ENCODE data around the gene MYO5B.
A peak's percentile ranks its signal among the peaks of the same experiment; 100 is the strongest.
"Not testable (repeated sequence)": the region's sequence is repeated elsewhere in the genome, so short reads cannot be mapped to it uniquely, and the experiment has no call there.

Gene MYO5B

GRCh38 chr18:50099725-50100407 lies 95.1 kb downstream of the MYO5B start:
- TF ChIP-seq ZFX (IDR thresholded peaks at IDR 0.05; ENCODE audit: borderline replicate concordance), result no peak
- TF ChIP-seq CTCF (IDR thresholded peaks at IDR 0.05), result no peak
- H3K27ac ChIP-seq, result peak overlapping the region; percentile 18; the same call in 1 of the 2 replicates

GRCh38 chr18:50097702-50098101 lies 97.2 kb downstream of the MYO5B start:
- TF ChIP-seq CTCF (IDR thresholded peaks at IDR 0.05) (no peak), ZFX (IDR thresholded peaks at IDR 0.05; ENCODE audit: borderline replicate concordance) (no peak)
- H3K27ac ChIP-seq, result no peak overlapping the region

- TF ChIP-seq ZFX (IDR thresholded peaks at IDR 0.05; ENCODE audit: borderline replicate concordance), result no peak
- no peak for TF ChIP-seq CTCF (IDR thresholded peaks at IDR 0.05)
- no peak overlapping the region for H3K27ac ChIP-seq
Measured at GRCh38 chr18:50096766-50097435, 98.0 kb downstream of the MYO5B start.

- H3K27ac ChIP-seq, result not testable (repeated sequence)
Measured at GRCh38 chr18:50094786-50095185, 100.2 kb downstream of the MYO5B start.

- TF ChIP-seq CTCF (IDR thresholded peaks at IDR 0.05) (no peak), ZFX (IDR thresholded peaks at IDR 0.05; ENCODE audit: borderline replicate concordance) (no peak)
- H3K27ac ChIP-seq, result no peak overlapping the region
Measured at GRCh38 chr18:50094221-50094773, 100.7 kb downstream of the MYO5B start.

- TF ChIP-seq CTCF (IDR thresholded peaks at IDR 0.05) (no peak), ZFX (IDR thresholded peaks at IDR 0.05; ENCODE audit: borderline replicate concordance) (no peak)
- H3K27ac ChIP-seq, result no peak overlapping the region
Measured at GRCh38 chr18:50093366-50094064, 101.4 kb downstream of the MYO5B start.

- no peak overlapping the region for H3K27ac ChIP-seq
- TF ChIP-seq CTCF (IDR thresholded peaks at IDR 0.05), result no peak
- TF ChIP-seq ZFX (IDR thresholded peaks at IDR 0.05; ENCODE audit: borderline replicate concordance), result no peak
Measured at GRCh38 chr18:50092245-50092805, 102.6 kb downstream of the MYO5B start.

Data from 22Rv1 (cell line).